GM08714 (cell line): ENCODE data around the gene MBNL1.

Experiments used
- H3K4me3 ChIP-seq: fragments of 200-500 bp; sonication (Bioruptor generic); 2 replicates; pipeline ENCODE4 v1.5.1; 2014; ENCODE audit warnings: mild to moderate bottlenecking, low read length, inconsistent platforms
- ZNF274 ChIP-seq: IDR thresholded peaks from 2 replicates; pipeline ENCODE4 v1.6.1; 2012; ENCODE audit warnings: mild to moderate bottlenecking, low read depth, low read length

Gene MBNL1

GRCh38 chr3:152272771-152273242 is 4.1 kb downstream of the MBNL1 start:
- TF ChIP-seq ZNF274 = no peak
- H3K4me3 ChIP-seq = peak overlapping the region; percentile 66

DNA sequence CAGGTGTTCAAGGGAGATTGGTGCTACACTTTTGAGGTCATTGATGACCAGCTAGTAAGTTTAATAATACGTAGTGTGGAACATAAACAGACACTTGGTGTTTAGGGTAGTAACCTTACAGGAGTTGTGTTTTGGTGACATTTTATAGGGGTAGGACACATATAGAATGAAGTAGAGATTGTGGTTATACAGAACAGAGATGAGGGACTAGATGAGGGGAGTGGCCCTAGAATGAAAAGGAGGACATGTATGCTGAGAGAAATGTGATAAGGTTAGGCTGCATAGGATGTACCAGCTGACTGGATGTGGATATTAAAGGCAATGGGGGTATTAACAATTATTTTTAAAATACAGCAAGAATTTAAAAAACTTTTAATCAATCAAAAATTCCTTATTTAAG is 8.0 kb downstream of the MBNL1 start:
- H3K4me3 ChIP-seq = no peak overlapping the region
- no peak for TF ChIP-seq ZNF274

DNA sequence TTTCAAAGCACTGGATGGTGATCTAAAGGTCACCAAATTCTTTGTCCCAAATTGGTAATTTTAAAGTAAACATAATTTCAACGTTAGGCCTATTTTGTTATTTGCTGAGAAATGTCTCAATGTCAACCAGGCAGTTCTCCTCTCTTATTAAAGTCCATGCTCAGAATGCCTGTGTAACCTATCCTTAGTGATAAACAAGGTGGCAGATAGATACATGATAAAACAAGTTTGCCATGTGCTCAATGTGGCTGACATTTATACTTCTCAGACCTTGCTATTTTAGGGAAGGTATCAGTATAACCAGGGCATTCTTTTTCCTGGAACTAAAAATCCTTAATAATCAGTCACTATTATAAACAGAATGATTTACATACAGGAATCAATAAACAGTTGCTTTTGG is 8.5 kb downstream of the MBNL1 start:
- no peak for TF ChIP-seq ZNF274
- H3K4me3 ChIP-seq = no peak overlapping the region

DNA sequence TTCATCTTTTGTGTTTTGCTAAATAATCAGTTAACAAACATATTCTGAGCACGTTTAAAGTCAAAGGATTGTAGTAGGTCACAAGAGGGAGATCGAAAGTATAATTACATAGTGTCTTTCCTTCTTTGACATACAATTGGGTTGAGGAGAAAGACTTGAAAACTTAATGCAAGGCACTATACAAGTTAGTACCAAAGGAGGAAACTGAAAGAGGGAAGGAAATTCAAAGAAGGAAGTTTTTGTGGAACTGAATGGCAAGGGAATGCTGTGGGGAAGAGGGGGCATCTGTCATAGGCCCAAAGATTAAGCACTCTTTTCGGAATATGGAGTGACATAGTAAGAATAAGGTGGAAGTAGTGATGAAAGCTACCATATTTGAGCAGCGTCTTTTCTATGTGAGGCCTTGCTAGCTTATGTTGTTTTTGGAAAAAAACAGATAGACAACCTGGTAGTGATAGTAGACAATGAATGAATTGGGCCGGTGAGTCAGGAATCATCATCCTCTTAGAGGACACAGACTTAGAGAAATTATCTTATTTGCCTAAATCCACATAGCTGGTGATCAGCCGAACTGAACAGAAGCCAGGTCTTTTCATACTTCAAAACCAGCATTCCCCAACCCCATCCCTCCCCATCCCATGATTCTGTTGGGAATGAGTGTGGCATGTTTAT is 10.2 kb downstream of the MBNL1 start:
- no peak overlapping the region; the same call in 1 of the 2 replicates for H3K4me3 ChIP-seq
- TF ChIP-seq ZNF274 = no peak

GRCh38 chr3:152279479-152279878 is 10.8 kb downstream of the MBNL1 start:
- H3K4me3 ChIP-seq = no peak overlapping the region
- TF ChIP-seq ZNF274 = no peak

GRCh38 chr3:152280539-152280938 is 11.8 kb downstream of the MBNL1 start:
- no peak overlapping the region for H3K4me3 ChIP-seq
- TF ChIP-seq ZNF274 = no peak

DNA sequence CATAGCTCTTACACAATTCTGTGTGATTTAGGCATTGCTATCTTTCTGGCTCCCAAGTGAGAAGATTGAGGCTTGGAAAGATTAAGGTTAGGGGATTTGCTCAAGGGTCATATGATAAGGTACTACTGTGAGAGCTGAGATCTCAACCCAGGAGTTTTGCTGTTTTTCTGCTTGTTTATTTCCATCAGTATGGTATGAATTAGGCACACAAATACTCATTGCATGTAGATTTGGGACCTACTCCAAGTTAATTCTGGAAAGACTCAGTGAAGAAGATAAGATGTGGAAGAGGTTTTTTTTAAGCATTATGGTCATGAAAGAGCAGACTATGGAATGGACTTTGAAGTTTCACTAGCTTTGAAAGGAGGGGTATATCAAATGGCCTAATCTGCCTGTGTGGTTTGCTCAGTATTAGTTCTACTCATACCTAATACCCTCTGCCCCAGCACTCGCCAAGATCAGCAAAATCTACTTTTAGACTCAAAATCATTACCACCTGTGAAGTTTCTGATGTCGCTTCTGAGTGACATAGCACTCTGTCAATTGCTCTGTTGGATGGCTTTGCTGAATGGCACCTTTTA is 12.5 kb downstream of the MBNL1 start:
- no peak overlapping the region for H3K4me3 ChIP-seq
- TF ChIP-seq ZNF274 = no peak

- no peak for TF ChIP-seq ZNF274
- H3K4me3 ChIP-seq = peak overlapping the region; percentile 48; the same call in 1 of the 2 replicates
Measured at GRCh38 chr3:152282813-152283212, 14.1 kb downstream of the MBNL1 start.

- H3K4me3 ChIP-seq = peak overlapping the region; percentile 31; the same call in 1 of the 2 replicates
- TF ChIP-seq ZNF274 = no peak
Measured at GRCh38 chr3:152283492-152284381, 15.0 kb downstream of the MBNL1 start.

DNA sequence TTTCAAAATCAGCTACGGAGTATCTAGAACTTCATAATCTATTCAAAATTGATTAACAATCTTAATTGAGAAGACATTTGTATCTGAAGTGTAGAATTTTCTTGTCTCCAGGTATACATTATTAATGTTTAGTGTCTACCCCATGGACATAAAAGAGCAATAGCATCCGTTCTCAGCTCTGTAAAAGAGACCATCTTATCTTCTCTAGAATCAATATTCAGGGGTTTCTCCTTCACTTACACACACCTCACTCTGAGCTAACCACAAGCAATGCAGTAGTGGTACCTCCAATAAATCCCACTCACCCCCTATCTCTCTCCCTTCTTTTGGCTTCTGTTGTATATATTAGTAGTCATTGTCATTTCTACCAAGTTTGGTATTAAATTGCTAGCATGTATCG is 16.2 kb downstream of the MBNL1 start:
- no peak for TF ChIP-seq ZNF274
- no peak overlapping the region for H3K4me3 ChIP-seq

GRCh38 chr3:152285509-152285908 is 16.8 kb downstream of the MBNL1 start:
- no peak overlapping the region for H3K4me3 ChIP-seq
- no peak for TF ChIP-seq ZNF274

DNA sequence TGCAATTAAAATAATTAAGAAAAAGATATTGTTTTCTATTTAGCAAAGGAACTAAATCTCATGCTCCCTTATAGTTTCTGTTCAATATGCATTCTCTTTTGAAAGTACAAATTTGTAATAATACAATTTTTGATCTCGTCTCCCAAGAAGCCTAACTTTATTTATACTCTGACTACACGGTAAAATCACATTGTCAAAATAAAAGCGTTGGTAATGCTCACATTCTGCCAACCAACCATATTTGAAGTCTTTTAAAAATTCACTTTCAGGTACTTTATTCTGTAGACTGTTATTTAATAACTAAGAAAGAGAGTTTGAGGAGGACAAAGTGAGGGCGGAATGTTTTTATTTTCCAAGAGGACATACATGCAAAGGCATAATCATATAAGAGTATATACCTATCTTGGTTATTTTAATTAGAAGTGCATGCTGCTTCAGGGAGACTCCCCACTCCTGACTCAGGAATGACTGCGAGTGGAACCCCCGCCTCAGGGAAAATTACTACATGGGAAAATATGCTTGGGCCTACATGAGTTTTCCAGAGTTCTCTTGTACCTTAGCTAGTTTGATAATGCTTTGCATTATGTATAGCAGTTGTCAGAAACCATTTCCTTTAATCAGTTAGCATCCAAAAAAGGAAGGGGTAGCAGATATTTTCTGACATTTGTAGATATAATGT is 19.3 kb downstream of the MBNL1 start:
- H3K4me3 ChIP-seq = no peak overlapping the region
- no peak for TF ChIP-seq ZNF274

- H3K4me3 ChIP-seq = no peak overlapping the region
- no peak for TF ChIP-seq ZNF274
Measured at GRCh38 chr3:152288681-152289080, 20.0 kb downstream of the MBNL1 start.

- no peak for TF ChIP-seq ZNF274
Measured at GRCh38 chr3:152289708-152290107, 21.0 kb downstream of the MBNL1 start.

More at GRCh38 chr3:152289708-152290107, 21.0 kb downstream of the MBNL1 start:
- H3K4me3 ChIP-seq = no peak overlapping the region
